Panc1 (cell line): ENCODE results near the gene EOMES. TPM values are rescaled to one million over a fixed set of nuclear protein-coding genes. Genes with fewer than 3 reads are reported as not detected.

Experiments
- ATAC-seq: fragments of 200-7000 bp; cut with Tn5 transposase; 2 replicates; pipeline ENCODE4 v1.9.1; 2020; ENCODE audit warnings: mild to moderate bottlenecking, moderate library complexity
- BruUV-seq: library from RNA; stranded (reverse); fragments of 400-500 nt; replicated peaks from 2 replicates; lab custom pipeline; 2021; lab: Mats Ljungman, UMichigan
- CTCF ChIA-PET: fragments of 300-600 bp; sonication (Branson Sonifier 250); formaldehyde crosslinking; loops from one replicate; lab custom pipeline; 2022; ENCODE audit warnings: antibody characterized with exemption; lab: Charles Lee
- POLR2A ChIA-PET: fragments of 300-600 bp; sonication (Branson Sonifier 250); formaldehyde crosslinking; loops from one replicate; lab custom pipeline; 2022; ENCODE audit warnings: antibody characterized with exemption; lab: Charles Lee
- DNase-seq: peaks from one replicate; pipeline ENCODE4 v3.0.0-alpha.2; 2010; ENCODE audit warnings: low read depth, low spot score
- H3K27ac ChIP-seq: 2 replicates; pipeline ENCODE4 v1.5.1; 2011; ENCODE audit warnings: mild to moderate bottlenecking, low read length, inconsistent platforms
- H3K27me3 ChIP-seq: fragments of 200-500 bp; sonication (Bioruptor generic); 2 replicates; pipeline ENCODE4 v1.6.0; 2014; ENCODE audit warnings: low read length, inconsistent platforms; ENCODE audit not compliant: control insufficient read depth, insufficient read depth
- H3K36me3 ChIP-seq: fragments of 200-500 bp; sonication (Bioruptor generic); 2 replicates; pipeline ENCODE4 v1.5.1; 2014; ENCODE audit warnings: inconsistent platforms, mild to moderate bottlenecking, low read length, moderate library complexity; ENCODE audit not compliant: control insufficient read depth, insufficient read depth
- H3K4me1 ChIP-seq: 2 replicates; pipeline ENCODE4 v1.5.1; 2011; ENCODE audit warnings: inconsistent platforms, mild to moderate bottlenecking, low read length, moderate library complexity; ENCODE audit not compliant: control insufficient read depth, insufficient read depth
- H3K4me3 ChIP-seq, 2 experiments: 2 replicates each; pipeline ENCODE4 v1.5.1; 2011 to 2012; ENCODE audit warnings: low read depth in 2 of 2, low read length in 2 of 2, mild to moderate bottlenecking in 2 of 2, inconsistent platforms in 1 of 2, moderate library complexity in 1 of 2
- H3K9me3 ChIP-seq: fragments of 200-500 bp; sonication (Bioruptor generic); 2 replicates; pipeline ENCODE4 v1.5.1; 2014; ENCODE audit warnings: low read depth, mild to moderate bottlenecking, inconsistent platforms, low read length, moderate library complexity; ENCODE audit not compliant: control insufficient read depth, insufficient read depth
- CTCF ChIP-seq: fragments of 450-650 bp; IDR thresholded peaks from 2 replicates; pipeline ENCODE4 v1.5.1; 2017; ENCODE audit warnings: mild to moderate bottlenecking
- POLR2AphosphoS5 ChIP-seq: IDR thresholded peaks from 2 replicates; pipeline ENCODE4 v1.6.1; 2012; ENCODE audit warnings: mild to moderate bottlenecking, low read depth, low read length, moderate library complexity
- SIN3A ChIP-seq: IDR thresholded peaks from 2 replicates; pipeline ENCODE4 v1.6.1; 2012; ENCODE audit warnings: low read depth, mild to moderate bottlenecking, low read length, moderate library complexity, borderline replicate concordance; ENCODE audit not compliant: insufficient read depth
- TCF7L2 ChIP-seq: IDR thresholded peaks from 2 replicates; pipeline ENCODE4 v1.6.1; 2011; ENCODE audit warnings: mild to moderate bottlenecking, low read depth, low read length, inconsistent platforms
- in situ Hi-C: cut with HindIII; loops from 2 replicates; pipeline ENCODE4 v1.10.0; 2016; ENCODE audit warnings: low sequenced_read_pairs, low pct_unique_long_range_greater_than_20kb
- intact Hi-C: fragments of 100-400 bp; cut with micrococcal nuclease; formaldehyde crosslinking; loops from one replicate; pipeline ENCODE4 v1.10.0; 2022; ENCODE audit not compliant: unreplicated experiment
- total RNA-seq: library from RNA; stranded (reverse); gene quantifications from one replicate; pipeline ENCODE4 v1.2.1, GENCODE V29; 2021; ENCODE audit not compliant: unreplicated experiment
- TF ChIP-seq, protein P1 (sequence below), 2 experiments: IDR thresholded peaks; 2 replicates each; pipeline ENCODE4 v1.6.1; 2011 to 2012; ENCODE audit warnings: low read depth in 2 of 2, control low read depth in 1 of 2, low read length in 1 of 2, mild to moderate bottlenecking in 1 of 2, moderate library complexity in 1 of 2; ENCODE audit not compliant: insufficient read depth in 1 of 2

EOMES gene
- total RNA-seq, 1 experiment from 2014 or later, result 2.5 TPM

DNA sequence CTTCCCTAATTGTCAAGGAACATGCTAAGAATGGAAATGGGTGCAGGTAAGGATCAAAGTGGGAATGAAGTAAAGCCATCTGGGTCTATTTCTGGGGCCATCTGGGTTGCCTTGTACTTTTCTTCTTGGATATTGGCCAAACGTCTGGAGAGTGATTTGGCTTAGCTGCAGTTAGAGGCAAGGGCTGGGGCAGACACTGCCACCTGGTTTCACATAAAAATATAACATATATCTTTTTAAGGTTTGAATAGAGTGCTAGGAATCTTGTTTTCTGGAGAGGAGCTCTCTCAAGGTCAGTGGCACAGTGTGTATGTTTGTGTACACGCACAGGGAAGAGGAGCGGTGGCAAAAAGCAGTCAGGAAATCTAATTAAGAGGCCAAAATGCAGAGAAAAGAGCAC lies 24.7 kb upstream of the EOMES start:
- ChIA-PET POLR2A (no interaction called here), CTCF (no interaction called here)
- Histone ChIP-seq H3K27ac (no peak overlapping the region), H3K9me3 (no peaks in the 10 kb centered on the region), H3K27me3 (no peaks in the 10 kb centered on the region), H3K36me3 (no peaks in the 10 kb centered on the region), H3K4me1 (no peaks in the 10 kb centered on the region), H3K4me3 (no peak overlapping the region)
- in situ Hi-C loops, result no loop called here
- TF ChIP-seq, protein P1, sequence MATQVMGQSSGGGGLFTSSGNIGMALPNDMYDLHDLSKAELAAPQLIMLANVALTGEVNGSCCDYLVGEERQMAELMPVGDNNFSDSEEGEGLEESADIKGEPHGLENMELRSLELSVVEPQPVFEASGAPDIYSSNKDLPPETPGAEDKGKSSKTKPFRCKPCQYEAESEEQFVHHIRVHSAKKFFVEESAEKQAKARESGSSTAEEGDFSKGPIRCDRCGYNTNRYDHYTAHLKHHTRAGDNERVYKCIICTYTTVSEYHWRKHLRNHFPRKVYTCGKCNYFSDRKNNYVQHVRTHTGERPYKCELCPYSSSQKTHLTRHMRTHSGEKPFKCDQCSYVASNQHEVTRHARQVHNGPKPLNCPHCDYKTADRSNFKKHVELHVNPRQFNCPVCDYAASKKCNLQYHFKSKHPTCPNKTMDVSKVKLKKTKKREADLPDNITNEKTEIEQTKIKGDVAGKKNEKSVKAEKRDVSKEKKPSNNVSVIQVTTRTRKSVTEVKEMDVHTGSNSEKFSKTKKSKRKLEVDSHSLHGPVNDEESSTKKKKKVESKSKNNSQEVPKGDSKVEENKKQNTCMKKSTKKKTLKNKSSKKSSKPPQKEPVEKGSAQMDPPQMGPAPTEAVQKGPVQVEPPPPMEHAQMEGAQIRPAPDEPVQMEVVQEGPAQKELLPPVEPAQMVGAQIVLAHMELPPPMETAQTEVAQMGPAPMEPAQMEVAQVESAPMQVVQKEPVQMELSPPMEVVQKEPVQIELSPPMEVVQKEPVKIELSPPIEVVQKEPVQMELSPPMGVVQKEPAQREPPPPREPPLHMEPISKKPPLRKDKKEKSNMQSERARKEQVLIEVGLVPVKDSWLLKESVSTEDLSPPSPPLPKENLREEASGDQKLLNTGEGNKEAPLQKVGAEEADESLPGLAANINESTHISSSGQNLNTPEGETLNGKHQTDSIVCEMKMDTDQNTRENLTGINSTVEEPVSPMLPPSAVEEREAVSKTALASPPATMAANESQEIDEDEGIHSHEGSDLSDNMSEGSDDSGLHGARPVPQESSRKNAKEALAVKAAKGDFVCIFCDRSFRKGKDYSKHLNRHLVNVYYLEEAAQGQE (IDR thresholded peaks at IDR 0.05; ENCODE audit: insufficient read depth in 1 of 2, low read depth in 2 of 2, low read length in 1 of 2), result no peak
- TF ChIP-seq TCF7L2, result no peak
- no peak for TF ChIP-seq SIN3A
- no peak for TF ChIP-seq POLR2AphosphoS5
- no peak for TF ChIP-seq CTCF
- DNase-seq (no peak), ATAC-seq (no peak)
- intact Hi-C loops, result no loop called here
- no TSS peak for BruUV-seq

- Histone ChIP-seq H3K27ac (no peak overlapping the region), H3K4me3 (no peak overlapping the region), H3K4me1 (no peaks in the 10 kb centered on the region), H3K36me3 (no peaks in the 10 kb centered on the region), H3K27me3 (no peaks in the 10 kb centered on the region), H3K9me3 (no peaks in the 10 kb centered on the region)
- ChIA-PET CTCF (no interaction called here), POLR2A (no interaction called here)
- ATAC-seq (no peak), DNase-seq (no peak)
- intact Hi-C loops, result no loop called here
- BruUV-seq, result no TSS peak
- TF ChIP-seq POLR2AphosphoS5 (no peak), CTCF (no peak), SIN3A (no peak), TCF7L2 (no peak)
- TF ChIP-seq, protein P1 (IDR thresholded peaks at IDR 0.05; ENCODE audit: insufficient read depth in 1 of 2, low read depth in 2 of 2, low read length in 1 of 2), result no peak
- in situ Hi-C loops, result no loop called here
Observed at GRCh38 chr3:27740854-27741253, 18.7 kb upstream of the EOMES start.
